Endothelial cell of umbilical vein (primary cell): ENCODE data around the gene MARCHF6. TPM values are rescaled to one million over a fixed set of nuclear protein-coding genes. Genes with fewer than 3 reads are reported as not detected.

Experiments
- BruUV-seq: library from RNA; stranded (reverse); fragments of 400-500 nt; replicated peaks from 2 replicates; lab custom pipeline; 2021; lab: Mats Ljungman, UMichigan
- CTCF ChIA-PET: fragments of 300-600, 350-600 bp; sonication (Branson Sonifier 250); formaldehyde crosslinking; loops from one replicate; lab custom pipeline; 2021; ENCODE audit warnings: antibody characterized with exemption, inconsistent platforms; lab: Charles Lee
- POLR2A ChIA-PET: fragments of 300-600, 350-600 bp; sonication (Branson Sonifier 250); formaldehyde crosslinking; loops from one replicate; lab custom pipeline; 2021; ENCODE audit warnings: antibody characterized with exemption, inconsistent platforms; lab: Charles Lee
- DNase-seq: peaks from one replicate; pipeline ENCODE4 v3.0.0-alpha.2; 2011; ENCODE audit warnings: low read depth, low spot score
- FAIRE-seq: peaks from 2 replicates; lab custom pipeline; 2011; peaks lifted over from hg19 to GRCh38; lab: Jason Lieb, UNC
- H2AFZ ChIP-seq: 2 replicates; pipeline ENCODE4 v1.6.0; 2012; ENCODE audit warnings: low read depth, low read length, control low read depth, inconsistent platforms
- H3K27ac ChIP-seq: 2 replicates; pipeline ENCODE4 v1.5.1; 2011; ENCODE audit warnings: low read depth, mild to moderate bottlenecking, control low read depth, low read length, moderate library complexity; ENCODE audit not compliant: insufficient read depth
- H3K27me3 ChIP-seq, 2 experiments: 2 replicates each; pipeline versions ENCODE4 v1.6.0 to v1.6.1; 2011; ENCODE audit warnings: low read length in 2 of 2, mixed read lengths in 1 of 2; ENCODE audit not compliant: control insufficient read depth in 2 of 2, insufficient read depth in 2 of 2
- H3K36me3 ChIP-seq, 2 experiments: 2 replicates in 1 of 2; 3 replicates in 1 of 2; pipeline ENCODE4 v1.5.1; 2011; ENCODE audit warnings: low read length in 2 of 2, mild to moderate bottlenecking in 1 of 2, moderate library complexity in 1 of 2; ENCODE audit not compliant: control insufficient read depth in 2 of 2, insufficient read depth in 2 of 2; ENCODE audit errors: extremely low read depth in 1 of 2
- H3K4me1 ChIP-seq: 3 replicates; pipeline ENCODE4 v1.5.1; 2011; ENCODE audit warnings: mild to moderate bottlenecking, low read length; ENCODE audit not compliant: control insufficient read depth, insufficient read depth; ENCODE audit errors: extremely low read depth
- H3K4me2 ChIP-seq: 2 replicates; pipeline ENCODE4 v1.6.1; 2011; ENCODE audit warnings: low read length, control low read depth, mixed read lengths; ENCODE audit not compliant: insufficient read depth
- H3K4me3 ChIP-seq, 3 experiments: fragments of 200-600 bp in 1 of 3; sonication (generic), shearing (Covaris generic) in 1 of 3; replicated peaks in 1 of 3; 2 replicates each; pipeline ENCODE4 v1.5.1; 2011 to 2016; ENCODE audit warnings: control low read depth in 3 of 3, low read length in 3 of 3, mild to moderate bottlenecking in 2 of 3, inconsistent platforms in 1 of 3, low read depth in 1 of 3, moderate library complexity in 1 of 3; ENCODE audit not compliant: insufficient read depth in 1 of 3
- H3K79me2 ChIP-seq: 2 replicates; pipeline ENCODE4 v1.6.0; 2012; ENCODE audit warnings: low read length, inconsistent platforms; ENCODE audit not compliant: control insufficient read depth, insufficient read depth
- H3K9ac ChIP-seq: replicated peaks from 2 replicates; pipeline ENCODE3; 2011; ENCODE audit warnings: low read length, control low read depth; ENCODE audit not compliant: insufficient read depth; ENCODE audit errors: extremely low read depth
- H3K9me1 ChIP-seq: replicated peaks from 3 replicates; pipeline ENCODE4 v1.6.0; 2011; ENCODE audit warnings: mild to moderate bottlenecking, low read length; ENCODE audit not compliant: control insufficient read depth, insufficient read depth; ENCODE audit errors: extremely low read depth
- H3K9me3 ChIP-seq: replicated peaks from 2 replicates; pipeline ENCODE4 v1.5.1; 2012; ENCODE audit warnings: low read length, inconsistent platforms; ENCODE audit not compliant: control insufficient read depth, insufficient read depth
- H4K20me1 ChIP-seq: replicated peaks from 2 replicates; pipeline ENCODE3; 2011; ENCODE audit warnings: mild to moderate bottlenecking, low read length; ENCODE audit not compliant: control insufficient read depth, insufficient read depth; ENCODE audit errors: extremely low read depth
- CTCF ChIP-seq, 2 donors: IDR thresholded peaks; 1 replicate in 1 of 2; 2 replicates in 1 of 2; pipeline ENCODE4 v1.5.1; 2011; ENCODE audit warnings: low read length in 2 of 2, mild to moderate bottlenecking in 2 of 2, moderate library complexity in 2 of 2, control low read depth in 1 of 2, inconsistent platforms in 1 of 2, low read depth in 1 of 2; ENCODE audit not compliant: insufficient read depth in 1 of 2; ENCODE audit errors: extremely low read depth in 1 of 2
- EZH2 ChIP-seq: IDR thresholded peaks from 2 replicates; pipeline ENCODE4 v1.6.1; 2012; ENCODE audit warnings: borderline replicate concordance, low read depth, mild to moderate bottlenecking, moderate library complexity, low read length, inconsistent platforms; ENCODE audit not compliant: severe bottlenecking
- FOS ChIP-seq: IDR thresholded peaks from 2 replicates; pipeline ENCODE4 v1.6.1; 2011; ENCODE audit warnings: mild to moderate bottlenecking, low read length, moderate library complexity, borderline replicate concordance; ENCODE audit not compliant: insufficient read depth
- GATA2 ChIP-seq: IDR thresholded peaks from 2 replicates; pipeline ENCODE4 v1.7.0; 2011; ENCODE audit warnings: low read depth, mild to moderate bottlenecking, moderate library complexity, mixed read lengths, low read length; ENCODE audit not compliant: insufficient read length, insufficient read depth
- JUN ChIP-seq: IDR thresholded peaks from 2 replicates; pipeline ENCODE4 v1.6.1; 2011; ENCODE audit warnings: borderline replicate concordance, low read depth; ENCODE audit not compliant: insufficient read length, insufficient read depth
- MAX ChIP-seq: IDR thresholded peaks from 2 replicates; pipeline ENCODE4 v1.6.1; 2011; ENCODE audit not compliant: insufficient read depth, insufficient read length
- MYC ChIP-seq: IDR thresholded peaks from one replicate; pipeline ENCODE4 v1.6.1; 2011; ENCODE audit warnings: mild to moderate bottlenecking, low read depth, low read length
- POLR2A ChIP-seq: IDR thresholded peaks from 2 replicates; pipeline ENCODE4 v1.6.1; 2012; ENCODE audit warnings: low read depth, mild to moderate bottlenecking, control low read depth, low read length
- POLR2AphosphoS5 ChIP-seq: IDR thresholded peaks from 2 replicates; pipeline ENCODE4 v1.6.1; 2012; ENCODE audit warnings: low read depth, mild to moderate bottlenecking, control low read depth, low read length, moderate library complexity; ENCODE audit not compliant: insufficient read depth
- dilution Hi-C: fragments of 300-500 bp; cut with MboI; formaldehyde crosslinking; loops from one replicate; pipeline ENCODE4 v1.15.0; 2019; ENCODE audit warnings: low sequenced_read_pairs; ENCODE audit not compliant: extremely low pct_ligation_motif_present
- intact Hi-C: fragments of 100-400 bp; cut with micrococcal nuclease; formaldehyde crosslinking; loops from one replicate; pipeline ENCODE4 v1.10.0; 2022
- polyA plus RNA-seq, 4 experiments: library from polyadenylated mRNA; depleted of rRNA in 3 of 4; stranded (reverse) in 3 of 4; unstranded in 1 of 4; fragments of >200 nt; gene quantifications; 2 replicates each; pipeline versions ENCODE4 v1.2.1 to v1.2.3, GENCODE V29; 2011 to 2012; ENCODE audit warnings: missing spikeins in 1 of 4
- total RNA-seq: library from RNA; stranded (reverse); gene quantifications from 2 replicates; pipeline ENCODE4 v1.2.3, GENCODE V29; 2021

The MARCHF6 gene
- total and polyA plus RNA-seq, 2 donors (not counting 3 experiments of a cell fraction or from before 2014, with no cell fraction given), result 108 to 112 TPM

GRCh38 chr5:10304932-10305331 is 48.6 kb upstream of the MARCHF6 start:
- no peaks in the 10 kb centered on the region for H4K20me1 ChIP-seq
- FAIRE-seq, result peak; percentile 54
- POLR2A ChIA-PET, result no interaction called here

GRCh38 chr5:10306114-10306513 is 47.4 kb upstream of the MARCHF6 start:
- no peak overlapping the region for H3K27ac ChIP-seq
- POLR2A ChIA-PET, result no interaction called here
- no peak overlapping the region for H3K4me2 ChIP-seq
- intact Hi-C loops, result loop anchor here (2.0 kb wide), 2 partner anchors 21 to 47 kb away; partner anchors contain the start of gene MARCHF6
- DNase-seq (no peak), FAIRE-seq (no peak)
- H3K27me3 ChIP-seq, result no peaks in the 10 kb centered on the region
- dilution Hi-C loops, result no loop called here
- CTCF ChIA-PET, result interaction anchor here (2.9 kb wide), 1 partner anchor 22 kb away, joined by 10 read pairs; no protein-coding TSS in a partner anchor
- H3K36me3 ChIP-seq, result no peaks in the 10 kb centered on the region
- H3K4me1 ChIP-seq, result peaks cover 2% of the 10 kb centered on the region
- H4K20me1 ChIP-seq, result no peaks in the 10 kb centered on the region
- TF ChIP-seq CTCF (IDR thresholded peaks at IDR 0.05; ENCODE audit: extremely low read depth in 1 of 2, insufficient read depth in 1 of 2, low read depth in 1 of 2, low read length in 2 of 2) (no peak), MAX (no peak), JUN (no peak), FOS (no peak), EZH2 (no peak), POLR2A (no peak), MYC (no peak), GATA2 (no peak), POLR2AphosphoS5 (no peak)
- no peak overlapping the region for H3K9ac ChIP-seq
- H3K9me3 ChIP-seq, result no peaks in the 10 kb centered on the region
- H2AFZ ChIP-seq, result no peak overlapping the region
- H3K9me1 ChIP-seq, result no peaks in the 10 kb centered on the region
- BruUV-seq, result no TSS peak
- H3K4me3 ChIP-seq, result no peak overlapping the region
- no peaks in the 10 kb centered on the region for H3K79me2 ChIP-seq

More at GRCh38 chr5:10304932-10305331, 48.6 kb upstream of the MARCHF6 start:
- Histone ChIP-seq H3K4me3 (no peak overlapping the region), H3K4me1 (no peaks in the 10 kb centered on the region), H3K9ac (no peak overlapping the region), H3K4me2 (no peak overlapping the region), H3K79me2 (no peaks in the 10 kb centered on the region), H3K27me3 (no peaks in the 10 kb centered on the region), H3K27ac (no peak overlapping the region), H3K9me3 (no peaks in the 10 kb centered on the region), H3K9me1 (no peaks in the 10 kb centered on the region), H3K36me3 (no peaks in the 10 kb centered on the region), H2AFZ (no peak overlapping the region)
- DNase-seq, result no peak
- CTCF ChIA-PET, result interaction anchor here (0.7 to 1.8 kb wide), 3 partner anchors 22 to 110 kb away, joined by 3 to 15 read pairs (median 3); no protein-coding TSS in a partner anchor
- dilution Hi-C loops (no loop called here), intact Hi-C loops (no loop called here)
- no TSS peak for BruUV-seq
- no peak for TF ChIP-seq POLR2A
- no peak for TF ChIP-seq EZH2
- TF ChIP-seq MYC, result no peak
- TF ChIP-seq MAX, result no peak
